Type B pancreatic cell (in vitro differentiated cells): ENCODE results near the gene REC114. TPM values are rescaled to one million over a fixed set of nuclear protein-coding genes. Genes with fewer than 3 reads are reported as not detected.

Source experiments
- DNase-seq: peaks from one replicate; pipeline ENCODE4 v3.0.0; 2021; ENCODE audit warnings: mixed read lengths; ENCODE audit not compliant: unreplicated experiment; ENCODE audit errors: extremely low spot score
- H3K27ac Mint-ChIP-seq: 2 replicates; pipeline ENCODE4 v1.8.0; 2021; ENCODE audit warnings: mild to moderate bottlenecking, mixed read lengths
- H3K27me3 Mint-ChIP-seq: 2 replicates; pipeline ENCODE4 v1.8.0; 2021; ENCODE audit warnings: mixed read lengths
- H3K36me3 Mint-ChIP-seq: 2 replicates; pipeline ENCODE4 v1.8.0; 2021; ENCODE audit warnings: mixed read lengths
- H3K4me1 Mint-ChIP-seq: one replicate; pipeline ENCODE4 v1.8.0; 2021; ENCODE audit warnings: mixed read lengths; ENCODE audit not compliant: unreplicated experiment
- H3K4me3 Mint-ChIP-seq: 2 replicates; pipeline ENCODE4 v1.8.0; 2021; ENCODE audit warnings: mild to moderate bottlenecking, mixed read lengths
- H3K9me3 Mint-ChIP-seq: 2 replicates; pipeline ENCODE4 v1.8.0; 2021; ENCODE audit warnings: mixed read lengths
- total RNA-seq: library from RNA; stranded (reverse); gene quantifications from 2 replicates; pipeline ENCODE4 v1.2.1, GENCODE V29; 2021; ENCODE audit warnings: low replicate concordance
- TF ChIP-seq, protein P1 (sequence below): fragments of 200-600 bp; sonication (generic); conservative IDR thresholded peaks from 2 replicates; pipeline ENCODE4 v1.5.0; 2021; ENCODE audit warnings: antibody characterized with exemption, mild to moderate bottlenecking

REC114 gene
- total RNA-seq, 1 donor from 2014 or later: not detected

DNA sequence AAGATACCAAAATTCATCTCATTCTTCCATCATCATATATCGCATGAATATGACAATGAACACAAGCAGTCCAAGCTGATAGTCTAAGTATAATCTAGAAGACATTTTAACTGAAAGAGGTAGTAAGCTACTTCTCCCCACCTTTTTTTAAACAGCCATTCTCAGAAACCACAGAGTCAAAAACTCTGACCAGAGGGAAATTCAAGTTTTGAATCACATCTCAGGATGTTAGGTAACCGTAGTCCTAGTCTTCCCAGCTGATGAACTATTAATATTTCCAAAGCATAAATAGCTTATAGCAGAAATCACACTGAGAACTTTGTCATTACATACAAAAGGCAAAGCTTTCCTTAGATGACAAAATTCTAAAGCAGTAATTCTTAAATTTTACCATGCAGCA lies 164.4 kb downstream of the REC114 start:
- no peak overlapping the region for H3K27ac Mint-ChIP-seq
- no peaks in the 10 kb centered on the region for H3K9me3 Mint-ChIP-seq

DNA sequence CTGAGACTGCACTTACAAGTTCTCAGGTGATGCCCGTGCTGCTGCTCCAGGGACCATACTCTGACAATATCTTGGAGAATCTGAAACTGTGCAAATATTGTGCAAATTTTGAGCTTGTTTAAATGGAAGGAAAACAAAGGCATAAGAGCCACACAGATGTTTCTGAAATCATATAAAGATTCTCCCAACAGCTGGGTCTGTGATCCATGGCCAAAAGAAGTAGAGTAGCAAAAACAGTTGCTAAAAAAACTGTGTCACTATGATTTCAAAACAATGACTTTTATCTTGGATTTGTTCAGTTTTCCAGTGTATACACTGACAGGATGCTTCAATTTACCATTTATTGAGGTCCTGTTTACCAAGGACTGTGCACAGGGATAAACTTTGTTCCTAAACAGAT lies 164.9 kb downstream of the REC114 start:
- no peaks in the 10 kb centered on the region for H3K36me3 Mint-ChIP-seq
- TF ChIP-seq, protein P1, sequence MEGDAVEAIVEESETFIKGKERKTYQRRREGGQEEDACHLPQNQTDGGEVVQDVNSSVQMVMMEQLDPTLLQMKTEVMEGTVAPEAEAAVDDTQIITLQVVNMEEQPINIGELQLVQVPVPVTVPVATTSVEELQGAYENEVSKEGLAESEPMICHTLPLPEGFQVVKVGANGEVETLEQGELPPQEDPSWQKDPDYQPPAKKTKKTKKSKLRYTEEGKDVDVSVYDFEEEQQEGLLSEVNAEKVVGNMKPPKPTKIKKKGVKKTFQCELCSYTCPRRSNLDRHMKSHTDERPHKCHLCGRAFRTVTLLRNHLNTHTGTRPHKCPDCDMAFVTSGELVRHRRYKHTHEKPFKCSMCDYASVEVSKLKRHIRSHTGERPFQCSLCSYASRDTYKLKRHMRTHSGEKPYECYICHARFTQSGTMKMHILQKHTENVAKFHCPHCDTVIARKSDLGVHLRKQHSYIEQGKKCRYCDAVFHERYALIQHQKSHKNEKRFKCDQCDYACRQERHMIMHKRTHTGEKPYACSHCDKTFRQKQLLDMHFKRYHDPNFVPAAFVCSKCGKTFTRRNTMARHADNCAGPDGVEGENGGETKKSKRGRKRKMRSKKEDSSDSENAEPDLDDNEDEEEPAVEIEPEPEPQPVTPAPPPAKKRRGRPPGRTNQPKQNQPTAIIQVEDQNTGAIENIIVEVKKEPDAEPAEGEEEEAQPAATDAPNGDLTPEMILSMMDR: no peak
- H3K4me3 Mint-ChIP-seq: no peak overlapping the region
- DNase-seq: no peak
- no peaks in the 10 kb centered on the region for H3K27me3 Mint-ChIP-seq
- H3K4me1 Mint-ChIP-seq: peaks cover 26% of the 10 kb centered on the region
- no peak overlapping the region for H3K27ac Mint-ChIP-seq
- no peaks in the 10 kb centered on the region for H3K9me3 Mint-ChIP-seq

More for the DNA sequence above, 164.4 kb downstream of the REC114 start:
- TF ChIP-seq, protein P1: no peak
- H3K36me3 Mint-ChIP-seq: no peaks in the 10 kb centered on the region
- peaks cover 26% of the 10 kb centered on the region for H3K4me1 Mint-ChIP-seq
- no peak overlapping the region for H3K4me3 Mint-ChIP-seq
- no peak for DNase-seq
- H3K27me3 Mint-ChIP-seq: no peaks in the 10 kb centered on the region

DNA sequence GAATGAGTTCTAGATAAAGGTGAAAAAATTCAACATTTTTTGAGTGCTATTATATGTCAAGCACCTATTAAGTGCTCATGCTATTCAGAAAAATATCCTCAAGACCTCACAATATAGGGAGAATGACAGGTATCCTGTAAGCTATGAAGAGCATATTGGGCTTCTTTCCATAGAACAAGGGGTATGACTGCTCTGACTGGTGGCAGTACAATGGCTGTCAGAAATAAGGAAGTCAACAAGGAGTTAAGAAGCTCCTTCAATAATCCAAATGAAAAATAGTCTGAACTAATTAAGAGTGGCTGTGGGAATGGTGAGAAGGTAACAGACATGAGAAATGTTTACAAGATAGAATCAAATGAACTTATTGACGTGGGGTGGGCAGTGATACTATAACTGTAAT lies 165.5 kb downstream of the REC114 start:
- TF ChIP-seq, protein P1: no peak
- Mint-ChIP-seq H3K4me3 (no peak overlapping the region), H3K27me3 (no peaks in the 10 kb centered on the region), H3K9me3 (no peaks in the 10 kb centered on the region), H3K4me1 (peaks cover 26% of the 10 kb centered on the region), H3K27ac (no peak overlapping the region), H3K36me3 (no peaks in the 10 kb centered on the region)
- no peak for DNase-seq

DNA sequence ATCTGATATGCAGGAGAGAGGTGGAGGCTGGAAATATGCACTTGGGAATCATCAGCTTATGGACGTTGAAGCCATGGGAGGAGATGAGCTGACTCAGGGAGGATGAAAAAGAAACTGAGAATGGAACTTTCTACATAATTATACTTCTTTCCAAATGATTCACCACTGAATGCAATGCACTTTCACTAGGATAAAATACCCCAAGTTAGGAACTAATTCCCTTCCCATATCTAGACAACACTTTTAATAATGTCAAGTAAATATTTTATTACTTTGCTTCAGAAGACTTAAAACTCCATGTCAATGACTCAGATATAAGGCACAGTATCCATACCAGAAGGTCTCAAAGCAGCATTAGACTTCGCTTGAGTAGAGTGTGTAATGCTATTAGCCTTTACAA lies 166.0 kb downstream of the REC114 start:
- no peak for DNase-seq
- TF ChIP-seq, protein P1: no peak
- Mint-ChIP-seq H3K4me3 (no peak overlapping the region), H3K4me1 (peaks cover 26% of the 10 kb centered on the region), H3K27me3 (no peaks in the 10 kb centered on the region), H3K9me3 (no peaks in the 10 kb centered on the region), H3K36me3 (no peaks in the 10 kb centered on the region), H3K27ac (no peak overlapping the region)

Other genes starting within 250 kb of the REC114 start
- gene HCN4, start 74.2 kb upstream of the REC114 start, total RNA-seq: 3.8 and 6.6 TPM in 2 replicates
- 89.6 and 98.6 TPM in 2 replicates for gene NPTN, start 190.2 kb downstream of the REC114 start, total RNA-seq
- 104 and 133 TPM in 2 replicates for gene CD276, start 241.2 kb downstream of the REC114 start, total RNA-seq